HG02763 (cell line): Measurements from ENCODE around the gene GALNT9.
"Not testable (repeated sequence)": the region's sequence is repeated elsewhere in the genome, so short reads cannot be mapped to it uniquely, and the experiment has no call there.

ENCODE experiments used
- ATAC-seq: cut with Tn5 transposase; IDR thresholded peaks from one replicate; pipeline ENCODE4 v1.9.1; 2021; ENCODE audit warnings: mild to moderate bottlenecking, moderate library complexity; ENCODE audit not compliant: unreplicated experiment

The GALNT9 gene

DNA sequence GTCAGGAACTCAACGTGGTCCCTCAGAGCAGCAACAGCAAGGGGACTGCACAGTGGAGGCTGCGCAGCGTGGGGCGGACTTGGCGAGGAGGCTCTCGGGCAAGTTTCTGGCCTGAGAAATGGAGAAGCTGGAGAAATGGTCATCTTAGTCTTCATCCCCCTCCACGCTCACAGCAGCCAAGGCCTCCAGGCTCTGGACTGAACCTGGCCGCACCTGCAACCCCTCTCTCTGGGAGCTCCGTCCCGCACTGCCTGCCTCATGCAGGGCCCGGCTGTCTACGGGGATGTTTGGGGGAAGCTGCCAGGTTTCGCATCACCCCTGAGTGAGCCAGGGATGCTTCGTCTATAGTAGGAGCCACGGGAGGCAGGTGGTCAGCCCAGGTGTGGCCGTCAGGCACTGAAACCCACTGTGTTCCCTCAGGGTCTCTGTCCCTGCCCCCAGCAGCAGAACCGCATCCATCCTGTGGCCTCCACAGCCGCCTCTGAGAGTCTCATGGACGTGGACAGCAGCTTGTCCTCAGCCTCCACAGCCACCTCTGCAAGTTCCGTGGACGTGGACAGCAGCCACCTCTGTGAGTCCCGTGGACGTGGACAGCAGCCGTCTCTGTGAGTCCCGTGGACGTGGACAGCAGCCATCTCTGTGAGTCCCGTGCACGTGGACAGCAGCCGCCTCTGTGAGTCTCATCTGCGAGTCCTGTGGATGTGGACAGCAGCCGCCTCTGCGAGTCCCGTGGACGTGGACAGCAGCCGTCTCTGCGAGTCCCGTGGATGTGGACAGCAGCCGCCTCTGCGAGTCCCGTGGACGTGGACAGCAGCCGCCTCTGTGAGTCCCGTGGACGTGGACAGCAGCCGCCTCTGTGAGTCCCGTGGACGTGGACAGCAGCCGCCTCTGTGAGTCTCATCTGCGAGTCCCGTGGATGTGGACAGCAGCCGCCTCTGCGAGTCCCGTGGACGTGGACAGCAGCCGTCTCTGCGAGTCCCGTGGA lies 29.1 kb upstream of the GALNT9 start:
- not testable (repeated sequence) for ATAC-seq

DNA sequence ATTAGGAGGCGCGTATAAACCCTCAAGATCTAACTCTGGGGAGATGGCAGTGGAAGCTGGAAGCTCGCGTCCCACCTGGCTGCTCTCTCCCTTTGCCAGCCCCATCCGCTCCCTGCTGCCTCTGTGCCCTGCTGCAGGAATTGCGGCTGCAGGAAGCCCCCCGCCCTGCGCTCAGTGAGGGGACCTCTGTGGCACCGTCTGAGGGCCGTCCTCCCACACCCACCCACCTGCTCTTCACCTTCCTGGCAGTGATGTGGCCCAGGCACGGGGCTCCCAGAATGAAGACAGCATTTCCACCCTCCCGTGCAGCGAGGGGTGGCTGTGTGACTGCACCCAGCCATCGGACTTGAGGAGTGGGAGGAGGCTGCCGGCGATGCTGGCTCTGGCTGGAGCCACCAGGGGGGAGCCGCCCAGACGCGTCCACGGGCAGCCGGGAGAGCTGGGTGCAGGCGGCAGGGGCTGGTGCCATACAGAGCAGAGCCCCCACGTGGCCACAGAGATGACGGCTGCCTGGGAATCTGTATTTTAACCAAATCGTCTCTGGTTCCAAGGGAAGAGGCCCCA lies 28.3 kb upstream of the GALNT9 start:
- ATAC-seq, result no peak

DNA sequence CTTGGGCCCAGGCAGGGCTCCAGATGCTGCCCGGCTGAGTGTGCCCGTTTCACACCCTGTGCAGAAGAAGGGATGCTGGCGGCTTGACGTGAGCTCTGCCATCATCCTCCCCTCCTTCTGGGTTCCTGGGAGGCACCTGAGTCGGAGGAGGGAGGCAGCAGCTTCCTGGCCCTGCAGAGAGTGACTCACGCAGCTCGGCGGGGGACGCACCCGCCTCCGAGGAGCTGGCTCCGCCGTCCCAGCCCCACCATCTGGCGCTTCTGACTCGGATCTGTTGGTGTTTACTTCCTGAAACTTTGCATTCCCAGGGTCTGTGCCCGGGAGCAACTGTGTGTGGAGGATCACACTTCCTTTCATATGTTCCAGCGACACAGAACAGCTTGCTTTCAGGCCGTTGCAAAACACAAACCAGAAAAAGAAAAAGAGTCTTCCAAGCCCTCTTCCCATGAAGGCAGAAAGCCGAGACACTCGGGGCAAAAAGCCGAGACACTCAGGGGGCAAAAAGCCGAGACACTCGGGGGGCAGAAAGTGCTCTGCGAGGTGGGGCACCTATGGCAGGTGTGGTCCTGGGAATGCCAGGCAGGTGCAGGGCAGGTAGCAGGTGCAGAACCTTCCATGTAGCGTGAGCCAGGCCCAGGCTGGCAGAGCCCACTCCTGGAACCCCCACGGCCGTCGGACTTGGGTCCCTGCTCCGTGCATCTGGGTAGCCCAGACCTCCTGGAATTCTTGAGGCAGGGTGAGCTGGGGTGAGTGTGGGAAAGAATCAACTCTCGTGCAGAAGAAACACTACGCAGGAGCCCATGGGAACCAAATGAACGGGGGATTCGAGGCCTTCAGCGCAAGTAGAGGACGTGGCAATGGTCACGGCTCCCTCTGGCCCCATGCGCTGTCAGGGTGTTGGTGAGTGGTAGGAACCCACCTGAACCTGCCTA lies 27.6 kb upstream of the GALNT9 start:
- ATAC-seq, result no peak

GRCh38 chr12:132355742-132356681 lies 26.6 kb upstream of the GALNT9 start:
- no peak for ATAC-seq

DNA sequence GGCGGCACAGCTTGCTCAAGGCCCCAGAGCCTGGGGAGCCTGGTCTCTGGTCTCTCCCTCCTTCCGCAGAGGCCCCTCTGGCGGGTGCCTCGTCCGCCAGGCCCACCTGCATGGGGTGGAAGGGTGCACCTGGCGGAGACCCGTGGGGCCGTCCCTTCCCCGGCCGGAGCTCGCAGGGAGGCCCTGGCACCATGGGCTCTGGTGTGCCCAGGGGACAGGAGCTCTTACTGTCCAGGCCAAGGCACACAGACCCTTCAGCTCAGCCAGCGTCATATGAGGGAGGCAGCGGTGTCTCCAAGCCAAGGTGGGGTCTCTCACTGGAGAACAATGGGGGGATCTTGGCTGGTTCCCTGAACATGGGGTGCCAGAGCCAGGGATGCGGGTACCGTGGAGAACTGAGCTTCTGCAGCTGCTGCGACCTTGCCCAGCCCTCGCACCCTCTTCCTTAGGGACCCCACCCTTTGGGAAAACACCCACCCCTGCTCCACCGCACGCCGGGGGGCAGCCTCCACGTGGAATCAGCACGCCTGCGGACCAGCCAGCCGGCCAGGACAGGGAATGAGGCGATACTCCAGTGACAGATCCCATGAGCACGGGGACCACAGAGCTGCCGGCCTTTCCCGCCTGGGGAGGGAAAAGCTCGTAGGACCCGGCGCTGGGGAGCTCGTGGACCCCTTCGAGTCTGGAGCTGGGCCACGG lies 25.7 kb upstream of the GALNT9 start:
- ATAC-seq, result no peak

DNA sequence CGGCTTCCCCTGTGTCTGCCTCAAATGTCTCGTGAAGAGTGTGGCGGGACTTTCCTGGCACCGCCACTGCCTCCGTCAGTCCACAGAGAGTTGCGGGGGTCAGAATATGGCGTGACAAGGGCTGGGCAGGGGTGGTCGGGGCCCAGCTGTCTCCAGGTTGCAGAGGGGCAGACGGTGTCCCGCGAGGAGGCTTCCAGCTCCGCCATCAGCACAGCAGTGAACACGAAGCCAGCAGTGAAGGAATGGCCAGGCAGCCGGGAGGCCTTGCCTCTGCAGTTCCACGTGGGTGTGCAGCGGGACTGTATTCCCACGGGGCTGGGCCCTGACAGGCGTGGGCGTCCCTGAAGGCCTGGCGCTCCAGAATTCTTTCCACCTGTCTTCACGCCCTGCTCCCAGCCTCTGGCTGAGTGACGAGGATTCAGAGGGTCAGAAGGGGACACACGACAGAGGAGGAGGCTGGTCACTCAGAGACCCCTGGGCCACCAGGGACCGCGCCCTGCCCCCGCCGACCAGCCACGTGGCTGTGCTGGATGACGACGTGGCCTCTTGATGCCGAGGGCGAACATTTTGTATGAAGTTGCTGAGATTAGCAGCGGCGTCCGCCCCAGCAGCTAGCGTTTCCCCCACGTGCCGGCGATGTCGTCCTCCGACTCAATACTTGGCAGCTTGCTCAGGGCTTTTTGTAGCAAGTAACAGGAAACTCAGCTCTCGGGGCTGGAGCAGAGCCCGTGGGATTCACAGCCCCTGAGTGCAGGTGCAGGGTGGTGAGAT lies 25.0 kb upstream of the GALNT9 start:
- ATAC-seq, result no peak

DNA sequence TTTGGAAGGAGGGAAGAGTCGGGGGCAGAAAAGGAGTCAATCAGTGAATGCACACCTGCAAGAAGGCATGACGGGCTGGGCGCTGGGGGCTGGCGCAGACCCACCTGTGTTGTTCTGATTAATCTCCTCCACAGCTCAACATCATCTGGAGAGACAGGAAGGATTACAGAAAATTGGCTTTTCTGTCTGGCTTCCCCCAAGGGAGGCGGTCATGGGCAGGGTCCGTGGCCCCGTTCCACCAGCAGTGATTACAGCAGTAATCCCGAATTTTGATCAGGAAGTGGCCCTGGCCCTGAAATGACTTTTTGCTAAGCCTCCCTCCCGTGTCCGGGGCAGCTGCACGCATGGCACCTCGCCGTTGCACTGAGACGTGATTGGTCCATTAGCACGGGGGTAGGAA lies 24.4 kb upstream of the GALNT9 start:
- no peak for ATAC-seq

DNA sequence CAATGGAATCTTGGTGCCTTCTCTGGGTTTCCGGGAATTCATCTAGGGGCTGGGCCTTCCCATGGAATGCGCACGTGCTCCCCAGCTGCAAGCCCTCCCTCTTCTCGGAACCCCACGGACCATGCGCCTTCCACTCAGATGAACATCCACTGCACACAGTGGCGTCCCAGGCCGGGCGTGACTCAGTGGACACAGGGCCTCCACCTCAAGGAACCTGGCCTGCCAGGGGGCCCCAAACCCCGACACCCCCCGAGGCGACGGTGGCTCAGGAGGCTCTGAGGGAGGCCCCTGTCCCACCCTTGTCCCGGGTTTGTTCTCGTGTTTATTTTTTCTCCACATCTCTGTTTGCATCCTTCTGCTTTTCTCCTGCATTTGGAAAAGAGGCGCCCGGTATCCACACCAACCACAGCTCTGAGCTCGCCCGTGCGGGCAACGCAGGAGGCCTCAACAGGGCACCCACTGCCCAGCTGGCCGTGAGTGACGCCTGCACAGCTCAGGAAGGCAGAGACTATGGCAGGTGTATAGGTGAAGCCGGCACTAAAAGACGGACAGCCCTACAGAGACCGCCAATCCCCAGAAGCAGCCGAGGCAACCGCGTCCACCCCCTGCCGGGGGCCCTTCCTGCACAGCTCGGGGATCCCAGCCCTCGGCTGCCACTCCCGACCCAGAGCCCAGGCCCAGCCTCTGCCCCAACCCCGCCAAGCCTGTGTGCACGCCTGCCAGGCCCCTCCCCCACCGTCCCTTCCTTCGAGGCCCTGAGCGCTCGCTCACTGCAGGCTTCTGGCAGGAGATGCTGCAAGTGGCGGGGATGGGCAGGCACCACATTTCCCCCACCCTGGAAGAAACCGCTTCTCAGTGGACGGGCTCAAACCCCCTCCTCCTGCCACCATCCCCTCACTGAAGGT lies 23.8 kb upstream of the GALNT9 start:
- no peak for ATAC-seq

GRCh38 chr12:132351751-132352495 lies 22.5 kb upstream of the GALNT9 start:
- ATAC-seq, result no peak

DNA sequence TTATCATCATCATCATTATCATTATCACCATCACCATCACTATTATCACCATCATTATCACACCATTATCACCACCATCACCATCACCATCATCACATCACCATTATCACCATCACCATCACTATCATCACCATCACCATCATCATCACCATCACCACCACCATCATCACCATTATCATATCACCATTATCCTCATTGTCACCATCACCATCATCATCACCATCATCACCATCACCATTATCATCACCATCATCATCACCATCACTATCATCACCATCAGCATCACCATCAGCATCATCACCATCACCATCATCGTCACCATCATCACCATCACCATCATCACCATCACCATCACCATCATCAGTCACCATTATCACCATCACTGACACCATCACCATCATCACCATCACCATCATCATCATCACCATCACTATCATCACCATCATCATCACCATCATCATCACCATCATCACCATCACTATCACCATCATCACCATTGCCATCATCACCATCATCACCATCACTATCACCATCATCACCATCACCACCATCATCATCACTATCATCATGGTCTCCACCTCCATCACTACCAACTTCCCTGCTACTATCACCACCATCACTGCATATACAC lies 20.2 kb upstream of the GALNT9 start:
- no peak for ATAC-seq

DNA sequence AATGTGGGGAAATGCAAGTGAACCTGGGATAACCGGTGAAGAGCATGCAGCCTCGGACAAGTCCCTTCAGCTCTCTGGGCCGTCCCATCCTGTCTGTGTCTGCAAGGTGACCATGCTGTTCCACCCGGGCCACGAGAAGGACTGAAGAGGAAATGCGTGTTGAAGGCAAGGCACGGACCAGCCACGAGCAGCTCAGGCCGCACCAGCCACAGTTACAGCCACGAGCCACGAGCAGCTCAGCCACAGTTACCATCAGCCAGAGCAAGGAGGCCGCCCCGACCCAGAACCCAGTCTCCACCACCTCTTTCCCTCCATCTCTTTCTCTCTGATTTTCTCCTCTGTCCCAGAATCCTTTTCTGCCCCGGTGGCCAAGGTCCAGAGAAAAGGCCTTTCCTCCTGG lies 18.8 kb upstream of the GALNT9 start:
- no peak for ATAC-seq

DNA sequence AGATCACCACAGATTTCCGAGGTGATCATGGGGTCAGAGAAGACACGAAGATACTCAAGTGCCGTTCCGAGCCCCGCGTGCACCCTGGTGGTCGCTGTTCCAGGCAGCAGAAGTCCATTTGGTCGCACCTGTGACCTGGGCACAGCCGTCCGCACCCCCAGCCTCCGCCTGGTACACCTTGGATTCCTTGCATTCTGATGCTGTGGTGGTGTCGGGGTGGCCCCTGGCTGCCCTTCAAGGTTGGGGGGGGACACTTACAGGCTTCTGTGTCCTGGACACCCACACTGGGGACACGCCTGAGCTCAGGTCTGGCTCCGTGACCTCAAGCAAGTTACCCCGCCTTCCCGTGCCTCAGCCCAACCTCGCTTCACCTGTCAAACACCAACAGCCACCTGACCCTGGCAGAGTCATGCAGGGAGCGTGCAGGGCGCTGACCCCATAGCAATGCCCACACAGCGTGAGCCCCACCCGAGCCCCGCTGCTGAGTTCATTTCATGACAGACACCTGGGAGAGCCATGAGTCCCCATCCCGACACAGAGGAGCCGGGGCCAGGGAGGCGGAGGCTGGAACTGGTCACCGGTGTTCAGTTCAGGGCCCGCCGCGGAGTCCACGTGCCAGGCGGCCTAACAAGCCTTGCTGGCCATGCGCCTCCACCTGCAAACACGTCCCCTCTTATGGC lies 17.9 kb upstream of the GALNT9 start:
- no peak for ATAC-seq

DNA sequence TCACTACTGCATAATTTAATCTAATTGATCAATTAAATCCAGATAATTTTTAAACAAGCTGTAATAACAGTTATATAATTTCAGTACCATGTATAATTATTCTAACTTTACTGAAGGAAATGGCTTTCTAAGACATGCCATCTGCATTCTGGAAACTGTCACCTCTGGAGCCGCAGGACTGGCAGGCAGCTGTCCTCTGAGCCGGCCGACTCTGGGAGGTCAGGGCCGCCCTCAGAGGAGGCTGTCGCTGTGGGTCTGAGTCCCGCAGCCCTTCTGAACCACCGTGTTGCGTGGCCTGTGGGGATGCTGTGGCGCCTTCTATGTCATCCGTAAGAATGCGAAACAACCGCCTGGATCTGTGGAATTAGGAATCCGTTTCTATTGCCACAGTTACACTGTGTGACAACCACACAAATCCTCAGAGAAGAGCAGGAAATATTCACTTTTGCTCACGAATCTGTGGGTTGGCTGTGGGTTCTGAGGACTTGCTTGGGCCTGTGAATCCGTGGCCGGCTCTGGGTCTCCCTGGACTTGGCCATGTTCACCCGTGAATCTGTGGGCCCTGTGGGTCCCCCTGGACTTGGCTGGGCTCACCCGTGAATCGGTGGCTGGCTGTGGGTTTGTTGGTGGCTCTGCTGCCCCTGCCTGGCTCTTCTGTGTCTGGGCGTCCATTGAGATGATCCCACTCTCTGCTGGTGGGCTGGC lies 17.2 kb upstream of the GALNT9 start:
- ATAC-seq, result no peak

- no peak for ATAC-seq
Measured at GRCh38 chr12:132345561-132346200, 16.3 kb upstream of the GALNT9 start.

DNA sequence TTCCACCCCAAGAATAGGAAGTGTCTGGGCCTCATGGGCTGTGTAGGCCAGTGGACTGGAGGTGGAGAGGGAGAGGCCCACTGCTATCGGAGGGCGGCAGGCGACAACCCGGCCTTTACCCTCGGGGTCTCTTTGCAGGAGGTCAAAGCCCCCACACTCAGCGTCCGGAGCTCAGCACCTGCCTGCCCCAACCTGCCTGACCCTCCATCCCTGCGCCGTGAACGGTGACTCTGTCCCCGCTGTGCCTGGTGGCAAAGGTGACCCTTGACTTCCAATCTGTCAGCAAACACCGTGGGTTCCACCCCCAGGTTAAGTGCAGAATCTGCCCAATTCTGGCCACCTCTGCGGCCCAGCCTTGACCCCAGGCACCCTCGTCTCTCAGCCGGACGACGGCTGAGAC lies 15.7 kb upstream of the GALNT9 start:
- ATAC-seq, result no peak
